ENCODE results near the gene TBL1X. TPM values are rescaled to one million over a fixed set of nuclear protein-coding genes. Genes with fewer than 3 reads are reported as not detected.
A peak's percentile ranks its signal among the peaks of the same experiment; 100 is the strongest.

Gene TBL1X
- total and polyA plus RNA-seq, 10 of the 15 experiments (the other 5 are each of a cell fraction or from before 2014, with no cell fraction given): 4.4 to 26.3 (median 10.6) TPM

DNA sequence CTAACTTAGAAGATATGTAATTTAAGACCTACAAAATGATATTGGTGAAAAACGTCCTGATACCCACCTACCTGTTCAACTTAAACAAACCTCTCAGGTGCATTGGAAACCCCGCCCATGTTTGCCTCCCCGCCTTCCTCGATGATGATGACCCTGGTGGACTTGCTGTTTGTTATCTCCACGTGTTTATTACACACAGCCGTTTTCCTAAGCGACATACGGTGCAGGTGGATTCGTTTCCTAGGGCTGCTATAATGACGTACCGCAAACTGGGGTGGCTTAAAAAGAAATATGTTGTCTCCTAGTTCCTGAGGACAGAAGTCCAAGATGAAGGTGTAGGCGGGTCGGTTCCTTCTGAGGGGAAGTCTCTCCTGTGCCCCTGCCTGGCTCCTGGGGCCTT lies 190.1 kb downstream of the TBL1X start (continued):
- TF ChIP-seq, protein P1, sequence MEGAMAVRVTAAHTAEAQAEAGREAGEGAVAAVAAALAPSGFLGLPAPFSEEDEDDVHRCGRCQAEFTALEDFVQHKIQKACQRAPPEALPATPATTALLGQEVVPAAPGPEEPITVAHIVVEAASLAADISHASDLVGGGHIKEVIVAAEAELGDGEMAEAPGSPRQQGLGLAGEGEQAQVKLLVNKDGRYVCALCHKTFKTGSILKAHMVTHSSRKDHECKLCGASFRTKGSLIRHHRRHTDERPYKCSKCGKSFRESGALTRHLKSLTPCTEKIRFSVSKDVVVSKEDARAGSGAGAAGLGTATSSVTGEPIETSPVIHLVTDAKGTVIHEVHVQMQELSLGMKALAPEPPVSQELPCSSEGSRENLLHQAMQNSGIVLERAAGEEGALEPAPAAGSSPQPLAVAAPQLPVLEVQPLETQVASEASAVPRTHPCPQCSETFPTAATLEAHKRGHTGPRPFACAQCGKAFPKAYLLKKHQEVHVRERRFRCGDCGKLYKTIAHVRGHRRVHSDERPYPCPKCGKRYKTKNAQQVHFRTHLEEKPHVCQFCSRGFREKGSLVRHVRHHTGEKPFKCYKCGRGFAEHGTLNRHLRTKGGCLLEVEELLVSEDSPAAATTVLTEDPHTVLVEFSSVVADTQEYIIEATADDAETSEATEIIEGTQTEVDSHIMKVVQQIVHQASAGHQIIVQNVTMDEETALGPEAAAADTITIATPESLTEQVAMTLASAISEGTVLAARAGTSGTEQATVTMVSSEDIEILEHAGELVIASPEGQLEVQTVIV (IDR thresholded peaks at IDR 0.05; ENCODE audit: borderline replicate concordance, partially characterized antibody): no peak
- TF ChIP-seq RAD21 (IDR thresholded peaks at IDR 0.05; ENCODE audit: insufficient read depth, low read depth, low read length) (no peak), EED (IDR thresholded peaks at IDR 0.05; ENCODE audit: low read depth) (no peak), POLR2A (IDR thresholded peaks at IDR 0.05; ENCODE audit: low read depth, low read length) (no peak), KLF5 (IDR thresholded peaks at IDR 0.05; ENCODE audit: partially characterized antibody) (no peak), IRF4 (IDR thresholded peaks at IDR 0.05; ENCODE audit: low read depth, low read length) (no peak), SMAD1 (IDR thresholded peaks at IDR 0.05; ENCODE audit: low read depth, partially characterized antibody) (no peak), ZNF217 (IDR thresholded peaks at IDR 0.05) (no peak)

DNA sequence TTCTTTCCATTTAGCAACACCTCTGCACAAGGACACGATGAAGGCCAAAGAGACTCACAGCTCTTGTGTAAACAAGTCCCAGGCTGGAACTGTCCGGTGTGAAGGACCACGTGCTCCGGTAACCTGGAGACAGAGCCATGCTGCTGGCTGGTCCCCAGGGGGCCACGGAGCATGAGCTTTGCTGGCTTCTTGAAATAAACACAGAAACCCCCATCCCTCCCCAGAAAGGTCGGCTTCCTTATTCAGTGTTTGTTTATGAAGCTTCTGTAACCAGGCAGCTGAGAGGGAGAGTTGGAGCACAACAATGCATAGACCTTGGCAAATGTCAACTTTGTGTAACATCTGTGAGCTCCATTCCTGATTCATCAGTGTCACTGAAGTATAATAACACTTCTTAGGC lies 191.4 kb downstream of the TBL1X start:
- Histone ChIP-seq H3K27me3 (replicated peaks in 1 of 2; ENCODE audit: control insufficient read depth in 2 of 2, insufficient read depth in 2 of 2, low read length in 1 of 2) (no peaks in the 10 kb centered on the region), H3K79me2 (ENCODE audit: control insufficient read depth, insufficient read depth, low read length) (no peaks in the 10 kb centered on the region), H3K36me3 (ENCODE audit: control insufficient read depth in 2 of 2, insufficient read depth in 2 of 2, low read length in 1 of 2) (peaks cover 0 to 3% of the 10 kb centered on the region in 2 experiments; a peak in 1 of 4 replicates), H3K27ac (ENCODE audit: control insufficient read depth, insufficient read depth) (no peak overlapping the region), H2AFZ (ENCODE audit: control insufficient read depth, low read depth, low read length) (no peak overlapping the region), H3K9me3 (replicated peaks; ENCODE audit: control insufficient read depth, insufficient read depth, low read length) (no peaks in the 10 kb centered on the region; the same call in 2 of the 3 replicates), H4K20me1 (ENCODE audit: control insufficient read depth, insufficient read depth) (no peaks in the 10 kb centered on the region), H3K4me1 (ENCODE audit: control insufficient read depth, insufficient read depth, low read length) (no peaks in the 10 kb centered on the region), H3K9ac (ENCODE audit: control insufficient read depth, insufficient read depth, low read length) (no peak overlapping the region), H3K4me2 (ENCODE audit: control insufficient read depth, insufficient read depth) (no peak overlapping the region), H3K4me3 (no peak overlapping the region)
- ATAC-seq (peak; percentile 70), DNase-seq (ENCODE audit: low read depth, low spot score) (no peak), FAIRE-seq (no peak)
- BruUV-seq (replicated peaks): no TSS peak
- ChIA-PET SMC1A (ENCODE audit: uncharacterized antibody, unreplicated experiment) (interaction anchor here (1.2 kb wide), 1 partner anchor 193 kb away, joined by 3 read pairs; no protein-coding TSS in a partner anchor), RAD21 (ENCODE audit: unreplicated experiment) (interaction anchor here (1.0 kb wide), 1 partner anchor 21 kb away, joined by 3 read pairs; no protein-coding TSS in a partner anchor), POLR2A (no interaction called here), CTCF (interaction anchor here (0.6 to 1.7 kb wide), 3 partner anchors 10 to 347 kb away, joined by 3 to 4 read pairs (median 4); no protein-coding TSS in a partner anchor)
- in situ Hi-C loops (cut with MboI) (no loop called here), intact Hi-C loops (cut with micrococcal nuclease; ENCODE audit: unreplicated experiment) (no loop called here)
- WGBS (ENCODE audit: insufficient coverage, insufficient replicate concordance, low lambda C conversion rate, missing lambda C conversion rate): 22% methylated on average over 6 of the region's 6 CpGs
- no peak for TF ChIP-seq EGR1 (IDR thresholded peaks at IDR 0.05; ENCODE audit: borderline replicate concordance in 1 of 2, low read depth in 2 of 2, low read length in 2 of 2)
- TF ChIP-seq, protein P2, sequence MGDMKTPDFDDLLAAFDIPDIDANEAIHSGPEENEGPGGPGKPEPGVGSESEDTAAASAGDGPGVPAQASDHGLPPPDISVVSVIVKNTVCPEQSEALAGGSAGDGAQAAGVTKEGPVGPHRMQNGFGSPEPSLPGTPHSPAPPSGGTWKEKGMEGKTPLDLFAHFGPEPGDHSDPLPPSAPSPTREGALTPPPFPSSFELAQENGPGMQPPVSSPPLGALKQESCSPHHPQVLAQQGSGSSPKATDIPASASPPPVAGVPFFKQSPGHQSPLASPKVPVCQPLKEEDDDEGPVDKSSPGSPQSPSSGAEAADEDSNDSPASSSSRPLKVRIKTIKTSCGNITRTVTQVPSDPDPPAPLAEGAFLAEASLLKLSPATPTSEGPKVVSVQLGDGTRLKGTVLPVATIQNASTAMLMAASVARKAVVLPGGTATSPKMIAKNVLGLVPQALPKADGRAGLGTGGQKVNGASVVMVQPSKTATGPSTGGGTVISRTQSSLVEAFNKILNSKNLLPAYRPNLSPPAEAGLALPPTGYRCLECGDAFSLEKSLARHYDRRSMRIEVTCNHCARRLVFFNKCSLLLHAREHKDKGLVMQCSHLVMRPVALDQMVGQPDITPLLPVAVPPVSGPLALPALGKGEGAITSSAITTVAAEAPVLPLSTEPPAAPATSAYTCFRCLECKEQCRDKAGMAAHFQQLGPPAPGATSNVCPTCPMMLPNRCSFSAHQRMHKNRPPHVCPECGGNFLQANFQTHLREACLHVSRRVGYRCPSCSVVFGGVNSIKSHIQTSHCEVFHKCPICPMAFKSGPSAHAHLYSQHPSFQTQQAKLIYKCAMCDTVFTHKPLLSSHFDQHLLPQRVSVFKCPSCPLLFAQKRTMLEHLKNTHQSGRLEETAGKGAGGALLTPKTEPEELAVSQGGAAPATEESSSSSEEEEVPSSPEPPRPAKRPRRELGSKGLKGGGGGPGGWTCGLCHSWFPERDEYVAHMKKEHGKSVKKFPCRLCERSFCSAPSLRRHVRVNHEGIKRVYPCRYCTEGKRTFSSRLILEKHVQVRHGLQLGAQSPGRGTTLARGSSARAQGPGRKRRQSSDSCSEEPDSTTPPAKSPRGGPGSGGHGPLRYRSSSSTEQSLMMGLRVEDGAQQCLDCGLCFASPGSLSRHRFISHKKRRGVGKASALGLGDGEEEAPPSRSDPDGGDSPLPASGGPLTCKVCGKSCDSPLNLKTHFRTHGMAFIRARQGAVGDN (IDR thresholded peaks at IDR 0.05): 0 out of 2 replicates have a peak, but pooled peaks have one; percentile 49
- TF ChIP-seq MXI1 (IDR thresholded peaks at IDR 0.05; ENCODE audit: low read depth, low read length): peak; percentile 44; the same call in 1 of the 2 replicates
- peak; percentile 76 for TF ChIP-seq MEF2B (IDR thresholded peaks at IDR 0.05; ENCODE audit: partially characterized antibody, poor library complexity, severe bottlenecking)
- TF ChIP-seq ZNF217 (IDR thresholded peaks at IDR 0.05): no peak
- TF ChIP-seq, protein P3, sequence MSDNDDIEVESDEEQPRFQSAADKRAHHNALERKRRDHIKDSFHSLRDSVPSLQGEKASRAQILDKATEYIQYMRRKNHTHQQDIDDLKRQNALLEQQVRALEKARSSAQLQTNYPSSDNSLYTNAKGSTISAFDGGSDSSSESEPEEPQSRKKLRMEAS (IDR thresholded peaks at IDR 0.05; ENCODE audit: low read depth, low read length): peak; percentile 50; the same call in 1 of the 2 replicates

Data from GM12878 (cell line).